ENCODE data around the gene SPOCK1.

Gene SPOCK1

GRCh38 chr5:137478043-137478442, 21.1 kb downstream of the SPOCK1 start:
- Histone ChIP-seq H3K36me3 (ENCODE audit: control insufficient read depth in 2 of 2, insufficient read depth in 2 of 2, low read length in 2 of 2) (no peaks in the 10 kb centered on the region), H3K9me3 (ENCODE audit: control insufficient read depth in 2 of 2, low read length in 2 of 2) (no peaks in the 10 kb centered on the region), H3K27ac (ENCODE audit: low read depth in 2 of 2, low read length in 2 of 2) (no peak overlapping the region), H3K27me3 (ENCODE audit: control insufficient read depth in 2 of 2, insufficient read depth in 2 of 2, low read length in 2 of 2) (no peaks in the 10 kb centered on the region), H3K4me3 (ENCODE audit: low read length in 2 of 2) (no peak overlapping the region), H3K9ac (ENCODE audit: low read depth in 1 of 2, low read length in 2 of 2) (no peak overlapping the region), H3K4me1 (ENCODE audit: control insufficient read depth in 2 of 2, insufficient read depth in 2 of 2, low read length in 2 of 2) (no peaks in the 10 kb centered on the region)

GRCh38 chr5:137470921-137471220, 28.3 kb downstream of the SPOCK1 start:
- H3K4me1 ChIP-seq (ENCODE audit: control insufficient read depth in 2 of 2, insufficient read depth in 2 of 2, low read length in 2 of 2) = no peaks in the 10 kb centered on the region
- H3K27me3 ChIP-seq (ENCODE audit: control insufficient read depth in 2 of 2, insufficient read depth in 2 of 2, low read length in 2 of 2) = peaks cover 0 to 3% of the 10 kb centered on the region in 2 donors
- H3K36me3 ChIP-seq (ENCODE audit: control insufficient read depth in 2 of 2, insufficient read depth in 2 of 2, low read length in 2 of 2) = no peaks in the 10 kb centered on the region
- H3K27ac ChIP-seq (ENCODE audit: low read depth in 2 of 2, low read length in 2 of 2) = no peak overlapping the region
- no peak overlapping the region for H3K9ac ChIP-seq (ENCODE audit: low read depth in 1 of 2, low read length in 2 of 2)
- H3K4me3 ChIP-seq (ENCODE audit: low read length in 2 of 2) = no peak overlapping the region
- H3K9me3 ChIP-seq (ENCODE audit: control insufficient read depth in 2 of 2, low read length in 2 of 2) = no peaks in the 10 kb centered on the region

- Histone ChIP-seq H3K4me3 (ENCODE audit: low read length in 2 of 2) (no peak overlapping the region), H3K9ac (ENCODE audit: low read depth in 1 of 2, low read length in 2 of 2) (no peak overlapping the region), H3K27ac (ENCODE audit: low read depth in 2 of 2, low read length in 2 of 2) (no peak overlapping the region), H3K9me3 (ENCODE audit: control insufficient read depth in 2 of 2, low read length in 2 of 2) (no peaks in the 10 kb centered on the region), H3K27me3 (ENCODE audit: control insufficient read depth in 2 of 2, insufficient read depth in 2 of 2, low read length in 2 of 2) (peaks cover 0 to 3% of the 10 kb centered on the region in 2 donors), H3K4me1 (ENCODE audit: control insufficient read depth in 2 of 2, insufficient read depth in 2 of 2, low read length in 2 of 2) (no peaks in the 10 kb centered on the region), H3K36me3 (ENCODE audit: control insufficient read depth in 2 of 2, insufficient read depth in 2 of 2, low read length in 2 of 2) (no peaks in the 10 kb centered on the region)
These were observed 28.8 kb downstream of the SPOCK1 start for GRCh38 chr5:137470111-137470920.

GRCh38 chr5:137466889-137467288, 32.2 kb downstream of the SPOCK1 start:
- H3K9me3 ChIP-seq (ENCODE audit: control insufficient read depth in 2 of 2, low read length in 2 of 2) = no peaks in the 10 kb centered on the region
- no peaks in the 10 kb centered on the region for H3K27me3 ChIP-seq (ENCODE audit: control insufficient read depth in 2 of 2, insufficient read depth in 2 of 2, low read length in 2 of 2)
- H3K4me3 ChIP-seq (ENCODE audit: low read length in 2 of 2) = no peak overlapping the region
- no peak overlapping the region for H3K27ac ChIP-seq (ENCODE audit: low read depth in 2 of 2, low read length in 2 of 2)
- no peak overlapping the region for H3K9ac ChIP-seq (ENCODE audit: low read depth in 1 of 2, low read length in 2 of 2)
- H3K36me3 ChIP-seq (ENCODE audit: control insufficient read depth in 2 of 2, insufficient read depth in 2 of 2, low read length in 2 of 2) = no peaks in the 10 kb centered on the region
- H3K4me1 ChIP-seq (ENCODE audit: control insufficient read depth in 2 of 2, insufficient read depth in 2 of 2, low read length in 2 of 2) = no peaks in the 10 kb centered on the region

- no peak overlapping the region for H3K9ac ChIP-seq (ENCODE audit: low read depth in 1 of 2, low read length in 2 of 2)
- H3K27ac ChIP-seq (ENCODE audit: low read depth in 2 of 2, low read length in 2 of 2) = no peak overlapping the region
- H3K4me1 ChIP-seq (ENCODE audit: control insufficient read depth in 2 of 2, insufficient read depth in 2 of 2, low read length in 2 of 2) = no peaks in the 10 kb centered on the region
- H3K36me3 ChIP-seq (ENCODE audit: control insufficient read depth in 2 of 2, insufficient read depth in 2 of 2, low read length in 2 of 2) = no peaks in the 10 kb centered on the region
- H3K4me3 ChIP-seq (ENCODE audit: low read length in 2 of 2) = no peak overlapping the region
- no peaks in the 10 kb centered on the region for H3K27me3 ChIP-seq (ENCODE audit: control insufficient read depth in 2 of 2, insufficient read depth in 2 of 2, low read length in 2 of 2)
- no peaks in the 10 kb centered on the region for H3K9me3 ChIP-seq (ENCODE audit: control insufficient read depth in 2 of 2, low read length in 2 of 2)
These were observed 33.2 kb downstream of the SPOCK1 start for GRCh38 chr5:137465930-137466329.

GRCh38 chr5:137462816-137463520, 36.2 kb downstream of the SPOCK1 start:
- no peaks in the 10 kb centered on the region for H3K36me3 ChIP-seq (ENCODE audit: control insufficient read depth in 2 of 2, insufficient read depth in 2 of 2, low read length in 2 of 2)
- no peaks in the 10 kb centered on the region for H3K27me3 ChIP-seq (ENCODE audit: control insufficient read depth in 2 of 2, insufficient read depth in 2 of 2, low read length in 2 of 2)
- H3K4me3 ChIP-seq (ENCODE audit: low read length in 2 of 2) = no peak overlapping the region
- H3K4me1 ChIP-seq (ENCODE audit: control insufficient read depth in 2 of 2, insufficient read depth in 2 of 2, low read length in 2 of 2) = no peaks in the 10 kb centered on the region
- H3K9me3 ChIP-seq (ENCODE audit: control insufficient read depth in 2 of 2, low read length in 2 of 2) = no peaks in the 10 kb centered on the region
- H3K9ac ChIP-seq (ENCODE audit: low read depth in 1 of 2, low read length in 2 of 2) = no peak overlapping the region
- H3K27ac ChIP-seq (ENCODE audit: low read depth in 2 of 2, low read length in 2 of 2) = no peak overlapping the region

GRCh38 chr5:137462265-137462590, 36.9 kb downstream of the SPOCK1 start:
- Histone ChIP-seq H3K9ac (ENCODE audit: low read depth in 1 of 2, low read length in 2 of 2) (no peak overlapping the region), H3K4me1 (ENCODE audit: control insufficient read depth in 2 of 2, insufficient read depth in 2 of 2, low read length in 2 of 2) (no peaks in the 10 kb centered on the region), H3K9me3 (ENCODE audit: control insufficient read depth in 2 of 2, low read length in 2 of 2) (no peaks in the 10 kb centered on the region), H3K27me3 (ENCODE audit: control insufficient read depth in 2 of 2, insufficient read depth in 2 of 2, low read length in 2 of 2) (no peaks in the 10 kb centered on the region), H3K27ac (ENCODE audit: low read depth in 2 of 2, low read length in 2 of 2) (no peak overlapping the region), H3K4me3 (ENCODE audit: low read length in 2 of 2) (no peak overlapping the region), H3K36me3 (ENCODE audit: control insufficient read depth in 2 of 2, insufficient read depth in 2 of 2, low read length in 2 of 2) (no peaks in the 10 kb centered on the region)

GRCh38 chr5:137461391-137462264, 37.5 kb downstream of the SPOCK1 start:
- no peaks in the 10 kb centered on the region for H3K4me1 ChIP-seq (ENCODE audit: control insufficient read depth in 2 of 2, insufficient read depth in 2 of 2, low read length in 2 of 2)
- no peak overlapping the region for H3K9ac ChIP-seq (ENCODE audit: low read depth in 1 of 2, low read length in 2 of 2)
- H3K27me3 ChIP-seq (ENCODE audit: control insufficient read depth in 2 of 2, insufficient read depth in 2 of 2, low read length in 2 of 2) = no peaks in the 10 kb centered on the region
- no peaks in the 10 kb centered on the region for H3K9me3 ChIP-seq (ENCODE audit: control insufficient read depth in 2 of 2, low read length in 2 of 2)
- no peak overlapping the region for H3K27ac ChIP-seq (ENCODE audit: low read depth in 2 of 2, low read length in 2 of 2)
- H3K36me3 ChIP-seq (ENCODE audit: control insufficient read depth in 2 of 2, insufficient read depth in 2 of 2, low read length in 2 of 2) = no peaks in the 10 kb centered on the region
- no peak overlapping the region for H3K4me3 ChIP-seq (ENCODE audit: low read length in 2 of 2)

GRCh38 chr5:137454671-137455070, 44.5 kb downstream of the SPOCK1 start:
- Histone ChIP-seq H3K27me3 (ENCODE audit: control insufficient read depth in 2 of 2, insufficient read depth in 2 of 2, low read length in 2 of 2) (no peaks in the 10 kb centered on the region), H3K27ac (ENCODE audit: low read depth in 2 of 2, low read length in 2 of 2) (no peak overlapping the region), H3K9me3 (ENCODE audit: control insufficient read depth in 2 of 2, low read length in 2 of 2) (no peaks in the 10 kb centered on the region), H3K9ac (ENCODE audit: low read depth in 1 of 2, low read length in 2 of 2) (no peak overlapping the region), H3K36me3 (ENCODE audit: control insufficient read depth in 2 of 2, insufficient read depth in 2 of 2, low read length in 2 of 2) (no peaks in the 10 kb centered on the region), H3K4me3 (ENCODE audit: low read length in 2 of 2) (no peak overlapping the region), H3K4me1 (ENCODE audit: control insufficient read depth in 2 of 2, insufficient read depth in 2 of 2, low read length in 2 of 2) (no peaks in the 10 kb centered on the region)

GRCh38 chr5:137453483-137454080, 45.5 kb downstream of the SPOCK1 start:
- Histone ChIP-seq H3K4me1 (ENCODE audit: control insufficient read depth in 2 of 2, insufficient read depth in 2 of 2, low read length in 2 of 2) (no peaks in the 10 kb centered on the region), H3K36me3 (ENCODE audit: control insufficient read depth in 2 of 2, insufficient read depth in 2 of 2, low read length in 2 of 2) (no peaks in the 10 kb centered on the region), H3K9me3 (ENCODE audit: control insufficient read depth in 2 of 2, low read length in 2 of 2) (no peaks in the 10 kb centered on the region), H3K27me3 (ENCODE audit: control insufficient read depth in 2 of 2, insufficient read depth in 2 of 2, low read length in 2 of 2) (no peaks in the 10 kb centered on the region), H3K27ac (ENCODE audit: low read depth in 2 of 2, low read length in 2 of 2) (no peak overlapping the region), H3K4me3 (ENCODE audit: low read length in 2 of 2) (no peak overlapping the region), H3K9ac (ENCODE audit: low read depth in 1 of 2, low read length in 2 of 2) (no peak overlapping the region)

Measured in mucosa of rectum (tissue), 2 donors.